ENCODE results near the gene BAZ2B. TPM values are rescaled to one million over a fixed set of nuclear protein-coding genes. Genes with fewer than 3 reads are reported as not detected.
"Not testable (repeated sequence)": the region's sequence is repeated elsewhere in the genome, so short reads cannot be mapped to it uniquely, and the experiment has no call there.

BAZ2B gene
- 55.6 TPM for total RNA-seq
- long read RNA-seq, partial matches to known transcripts, result 20 of 54 reads
- long read RNA-seq, other reads (novel, unspliced or antisense), result 34 of 54 reads

- DNase-seq (ENCODE audit: low spot score), result no peak
Measured at GRCh38 chr2:159616286-159616701, at the start of gene BAZ2B. Gene BAZ2B (minus strand): TSS chr2:159616548. CDS start chr2:159478719, 137,829 bp downstream.

- DNase-seq (ENCODE audit: low spot score), result no peak
Measured at GRCh38 chr2:159661286-159661685, 44.9 kb upstream of the BAZ2B start.

- no peak for DNase-seq (ENCODE audit: low spot score)
Measured at GRCh38 chr2:159658881-159659873, 42.8 kb upstream of the BAZ2B start.

- DNase-seq (ENCODE audit: low spot score), result no peak
Measured at GRCh38 chr2:159653962-159654361, 37.6 kb upstream of the BAZ2B start.

GRCh38 chr2:159651884-159652283, 35.5 kb upstream of the BAZ2B start:
- no peak for DNase-seq (ENCODE audit: low spot score)

GRCh38 chr2:159650574-159650973, 34.2 kb upstream of the BAZ2B start:
- no peak for DNase-seq (ENCODE audit: low spot score)

- DNase-seq (ENCODE audit: low spot score), result no peak
Measured at GRCh38 chr2:159648643-159649042, 32.3 kb upstream of the BAZ2B start.

- no peak for DNase-seq (ENCODE audit: low spot score)
Measured at GRCh38 chr2:159647667-159648066, 31.3 kb upstream of the BAZ2B start.

- DNase-seq (ENCODE audit: low spot score), result no peak
Measured at GRCh38 chr2:159640176-159640575, 23.8 kb upstream of the BAZ2B start.

GRCh38 chr2:159639712-159640111, 23.4 kb upstream of the BAZ2B start:
- DNase-seq (ENCODE audit: low spot score), result no peak

- no peak for DNase-seq (ENCODE audit: low spot score)
Measured at GRCh38 chr2:159639071-159639470, 22.7 kb upstream of the BAZ2B start.

- DNase-seq (ENCODE audit: low spot score), result no peak
Measured at GRCh38 chr2:159637988-159638501, 21.7 kb upstream of the BAZ2B start.

GRCh38 chr2:159637240-159637639, 20.9 kb upstream of the BAZ2B start:
- DNase-seq (ENCODE audit: low spot score), result no peak

- DNase-seq (ENCODE audit: low spot score), result no peak
Measured at GRCh38 chr2:159635006-159635789, 18.9 kb upstream of the BAZ2B start.

- DNase-seq (ENCODE audit: low spot score), result no peak
Measured at GRCh38 chr2:159633219-159633618, 16.9 kb upstream of the BAZ2B start.

- not testable (repeated sequence) for DNase-seq (ENCODE audit: low spot score)
Measured at GRCh38 chr2:159625628-159626027, 9.3 kb upstream of the BAZ2B start.

- DNase-seq (ENCODE audit: low spot score), result no peak
Measured at GRCh38 chr2:159623436-159623835, 7.1 kb upstream of the BAZ2B start.

- DNase-seq (ENCODE audit: low spot score), result no peak
Measured at GRCh38 chr2:159622966-159623365, 6.6 kb upstream of the BAZ2B start.

GRCh38 chr2:159620796-159621195, 4.4 kb upstream of the BAZ2B start:
- no peak for DNase-seq (ENCODE audit: low spot score)

- no peak for DNase-seq (ENCODE audit: low spot score)
Measured at GRCh38 chr2:159617646-159618045, 1.3 kb upstream of the BAZ2B start.

GRCh38 chr2:159617100-159617499, 752 bp upstream of the BAZ2B start:
- DNase-seq (ENCODE audit: low spot score), result no peak

Measured in mesenteric fat pad (tissue), 1 donor.